ENCODE data around the gene AK1. TPM values are rescaled to one million over a fixed set of nuclear protein-coding genes. Genes with fewer than 3 reads are reported as not detected.
"Not testable (repeated sequence)": the region's sequence is repeated elsewhere in the genome, so short reads cannot be mapped to it uniquely, and the experiment has no call there.

The AK1 gene
- total RNA-seq, 1 donor from 2014 or later: 64.5 TPM

DNA sequence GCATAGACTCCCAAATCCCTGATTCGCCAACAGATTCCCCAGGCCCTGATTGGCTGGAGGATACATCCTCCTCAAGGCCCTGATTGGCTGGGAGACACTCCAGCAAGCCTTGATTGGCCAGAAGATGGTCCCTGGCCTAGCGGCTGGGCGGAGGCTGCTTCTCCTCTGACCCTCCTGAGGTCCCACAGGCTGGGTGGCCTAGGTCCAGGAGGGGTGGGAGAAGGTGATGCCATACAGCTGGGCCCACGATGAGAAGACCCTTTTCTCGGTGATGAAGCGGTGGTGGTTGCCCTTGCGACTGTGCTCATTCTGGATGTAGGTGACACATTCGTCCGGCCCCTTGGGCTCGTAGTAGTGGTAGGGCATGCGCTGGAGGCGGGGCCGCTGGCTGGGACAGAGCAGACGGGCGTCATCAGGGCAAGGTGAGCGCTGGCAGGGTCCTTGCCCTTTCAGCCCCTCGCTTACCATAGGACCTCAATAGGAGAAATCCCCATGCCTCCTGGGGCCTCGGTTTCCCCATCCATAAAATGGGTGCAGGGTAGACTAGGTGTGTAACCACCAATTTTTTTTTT is 9.0 kb upstream of the AK1 start:
- Histone ChIP-seq H3K4me1 (peaks cover 0 to 11% of the 10 kb centered on the region in 2 donors), H3K9me3 (no peaks in the 10 kb centered on the region), H3K4me3 (no peak overlapping the region), H3K36me3 (peaks cover 50 to 60% of the 10 kb centered on the region in 2 donors), H3K27ac (peak overlapping the region in 1 of 2 donors; percentile 63), H3K27me3 (no peaks in the 10 kb centered on the region)
- TF ChIP-seq, protein P1, sequence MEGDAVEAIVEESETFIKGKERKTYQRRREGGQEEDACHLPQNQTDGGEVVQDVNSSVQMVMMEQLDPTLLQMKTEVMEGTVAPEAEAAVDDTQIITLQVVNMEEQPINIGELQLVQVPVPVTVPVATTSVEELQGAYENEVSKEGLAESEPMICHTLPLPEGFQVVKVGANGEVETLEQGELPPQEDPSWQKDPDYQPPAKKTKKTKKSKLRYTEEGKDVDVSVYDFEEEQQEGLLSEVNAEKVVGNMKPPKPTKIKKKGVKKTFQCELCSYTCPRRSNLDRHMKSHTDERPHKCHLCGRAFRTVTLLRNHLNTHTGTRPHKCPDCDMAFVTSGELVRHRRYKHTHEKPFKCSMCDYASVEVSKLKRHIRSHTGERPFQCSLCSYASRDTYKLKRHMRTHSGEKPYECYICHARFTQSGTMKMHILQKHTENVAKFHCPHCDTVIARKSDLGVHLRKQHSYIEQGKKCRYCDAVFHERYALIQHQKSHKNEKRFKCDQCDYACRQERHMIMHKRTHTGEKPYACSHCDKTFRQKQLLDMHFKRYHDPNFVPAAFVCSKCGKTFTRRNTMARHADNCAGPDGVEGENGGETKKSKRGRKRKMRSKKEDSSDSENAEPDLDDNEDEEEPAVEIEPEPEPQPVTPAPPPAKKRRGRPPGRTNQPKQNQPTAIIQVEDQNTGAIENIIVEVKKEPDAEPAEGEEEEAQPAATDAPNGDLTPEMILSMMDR (IDR thresholded peaks at IDR 0.05): no peak
- intact Hi-C loops (cut with DNase I): no loop called here
- DNase-seq (ENCODE audit: low spot score in 2 of 2): no peak

- H3K27ac ChIP-seq: peak overlapping the region; percentile 59 to 63
- no peak overlapping the region for H3K4me3 ChIP-seq
- DNase-seq (ENCODE audit: low spot score in 2 of 2): no peak
- no peaks in the 10 kb centered on the region for H3K27me3 ChIP-seq
- TF ChIP-seq, protein P1 (IDR thresholded peaks at IDR 0.05): no peak
- intact Hi-C loops (cut with DNase I): no loop called here
- H3K36me3 ChIP-seq: peaks cover 43 to 52% of the 10 kb centered on the region in 2 donors
- H3K9me3 ChIP-seq: no peaks in the 10 kb centered on the region
- H3K4me1 ChIP-seq: peaks cover 0 to 11% of the 10 kb centered on the region in 2 donors
Observed at GRCh38 chr9:127885508-127886281, 8.2 kb upstream of the AK1 start.

DNA sequence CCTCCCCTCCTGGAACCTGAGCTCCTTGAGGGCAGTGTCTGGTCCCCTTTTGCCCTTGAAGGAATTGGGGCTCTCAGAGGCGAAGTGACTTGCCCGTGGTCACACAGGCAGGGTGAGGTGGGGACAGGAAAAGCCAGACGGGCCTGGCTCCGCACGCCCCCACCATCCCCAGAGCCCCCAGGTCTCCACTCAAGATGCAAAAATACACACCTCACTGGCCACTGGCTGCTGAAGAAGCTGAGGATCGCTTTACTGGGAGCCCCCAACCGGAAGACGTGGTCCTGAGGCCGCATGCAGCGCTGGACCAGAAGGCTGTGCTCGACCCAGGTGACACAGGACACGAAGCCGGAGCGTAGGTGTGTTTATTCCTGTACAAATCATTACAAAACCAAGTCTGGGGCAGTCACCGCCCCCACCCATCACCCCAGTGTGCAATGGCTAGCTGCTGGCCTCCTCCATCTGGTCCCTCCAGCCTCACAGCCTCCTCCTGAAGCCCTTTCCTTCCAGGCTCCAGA is 7.6 kb upstream of the AK1 start:
- Histone ChIP-seq H3K9me3 (no peaks in the 10 kb centered on the region), H3K36me3 (peaks cover 36 to 46% of the 10 kb centered on the region in 2 donors), H3K4me3 (no peak overlapping the region), H3K27ac (peak overlapping the region; percentile 59 to 63), H3K27me3 (no peaks in the 10 kb centered on the region), H3K4me1 (peaks cover 0 to 11% of the 10 kb centered on the region in 2 donors)
- no peak for DNase-seq (ENCODE audit: low spot score in 2 of 2)
- intact Hi-C loops (cut with DNase I): no loop called here
- TF ChIP-seq, protein P1 (IDR thresholded peaks at IDR 0.05): no peak

DNA sequence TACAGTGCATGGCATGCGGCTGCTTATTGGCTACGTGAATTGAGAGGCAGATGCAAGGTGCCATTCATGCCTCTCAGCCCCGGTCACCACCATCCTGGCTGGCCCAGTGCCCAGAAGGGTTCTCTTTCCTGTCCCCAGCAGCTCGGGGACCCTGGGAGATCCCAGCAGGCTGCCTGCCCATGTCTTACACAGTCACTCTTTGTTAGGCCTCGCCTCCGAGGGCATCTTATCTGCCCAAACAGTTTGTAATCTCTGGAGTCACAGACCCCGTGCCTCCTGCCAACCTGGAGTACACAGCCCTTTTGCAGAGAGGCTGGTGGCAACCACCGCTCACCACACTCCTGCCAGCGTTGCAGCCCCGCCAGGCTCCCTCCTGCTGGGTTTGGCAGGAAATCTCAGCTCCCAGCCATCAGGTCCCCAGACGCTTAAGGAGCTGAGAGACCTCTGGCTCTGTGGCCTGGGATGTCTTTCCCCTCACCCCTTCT is 7.0 kb upstream of the AK1 start:
- H3K9me3 ChIP-seq: no peaks in the 10 kb centered on the region
- H3K4me1 ChIP-seq: peaks cover 0 to 11% of the 10 kb centered on the region in 2 donors
- peak overlapping the region; percentile 59 to 63 for H3K27ac ChIP-seq
- TF ChIP-seq, protein P1 (IDR thresholded peaks at IDR 0.05): no peak
- no peaks in the 10 kb centered on the region for H3K27me3 ChIP-seq
- intact Hi-C loops (cut with DNase I): no loop called here
- H3K36me3 ChIP-seq: peaks cover 32 to 40% of the 10 kb centered on the region in 2 donors
- no peak overlapping the region for H3K4me3 ChIP-seq
- no peak for DNase-seq (ENCODE audit: low spot score in 2 of 2)

- H3K36me3 ChIP-seq: peaks cover 29 to 38% of the 10 kb centered on the region in 2 donors
Observed at GRCh38 chr9:127883959-127884358, 6.5 kb upstream of the AK1 start.

GRCh38 chr9:127881715-127882114 is 4.2 kb upstream of the AK1 start:
- H3K9me3 ChIP-seq; H3K27me3 ChIP-seq; H3K4me3 ChIP-seq; H3K27ac ChIP-seq; DNase-seq (ENCODE audit: low spot score in 2 of 2); intact Hi-C loops (cut with DNase I): not testable (repeated sequence)
- Histone ChIP-seq H3K36me3 (peaks cover 12 to 15% of the 10 kb centered on the region in 2 donors), H3K4me1 (peaks cover 2 to 20% of the 10 kb centered on the region in 2 donors)

More at GRCh38 chr9:127883959-127884358, 6.5 kb upstream of the AK1 start:
- Histone ChIP-seq H3K27ac (peak overlapping the region; percentile 59 to 63), H3K4me1 (peaks cover 0 to 11% of the 10 kb centered on the region in 2 donors), H3K9me3 (no peaks in the 10 kb centered on the region), H3K27me3 (no peaks in the 10 kb centered on the region), H3K4me3 (no peak overlapping the region)
- TF ChIP-seq, protein P1 (IDR thresholded peaks at IDR 0.05): no peak
- intact Hi-C loops (cut with DNase I): no loop called here
- DNase-seq (ENCODE audit: low spot score in 2 of 2): no peak
